GM12872 (cell line): ENCODE data around the gene PLEKHG5.

Experiments
- TF ChIP-seq, protein P1 (sequence below): IDR thresholded peaks from 3 replicates; pipeline ENCODE4 v1.5.1; 2011; ENCODE audit warnings: low read depth, mild to moderate bottlenecking, low read length, moderate library complexity; ENCODE audit not compliant: insufficient read depth

PLEKHG5 gene

DNA sequence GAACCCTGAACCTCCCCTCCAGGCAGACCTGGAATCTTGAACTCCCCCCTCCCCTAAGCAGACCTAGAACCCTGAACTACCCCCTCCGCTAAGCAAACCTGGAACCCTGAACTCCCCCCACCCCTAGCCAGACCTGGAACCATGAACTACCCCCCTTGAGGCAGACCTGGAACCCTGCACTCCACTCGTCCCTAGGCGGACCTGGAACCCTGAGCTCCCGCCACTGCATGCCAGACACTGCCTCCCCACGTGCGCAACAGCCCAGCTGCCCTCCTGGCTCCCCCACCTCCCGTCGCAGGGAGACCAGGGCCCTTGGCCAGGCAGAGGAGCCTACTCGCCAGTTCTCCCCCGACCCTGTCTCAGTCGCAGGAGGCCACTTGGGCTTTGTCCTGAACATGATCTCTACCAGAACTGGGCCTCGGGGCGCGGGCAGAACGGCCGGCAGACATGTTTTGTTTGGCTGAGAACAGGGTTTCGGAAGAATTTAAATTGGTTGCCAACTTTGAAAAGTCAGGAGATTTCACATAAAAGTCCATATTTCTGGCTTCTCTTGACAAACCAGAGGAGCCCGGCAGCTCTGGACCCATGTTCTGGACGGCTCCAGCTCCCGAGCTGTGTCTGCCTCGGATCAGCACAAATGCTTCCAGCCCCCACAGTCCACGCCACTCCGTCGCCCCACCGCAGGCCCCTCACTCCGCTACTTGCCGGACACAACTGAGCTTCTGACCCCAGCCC lies 9.2 kb upstream of the PLEKHG5 start:
- TF ChIP-seq, protein P1, sequence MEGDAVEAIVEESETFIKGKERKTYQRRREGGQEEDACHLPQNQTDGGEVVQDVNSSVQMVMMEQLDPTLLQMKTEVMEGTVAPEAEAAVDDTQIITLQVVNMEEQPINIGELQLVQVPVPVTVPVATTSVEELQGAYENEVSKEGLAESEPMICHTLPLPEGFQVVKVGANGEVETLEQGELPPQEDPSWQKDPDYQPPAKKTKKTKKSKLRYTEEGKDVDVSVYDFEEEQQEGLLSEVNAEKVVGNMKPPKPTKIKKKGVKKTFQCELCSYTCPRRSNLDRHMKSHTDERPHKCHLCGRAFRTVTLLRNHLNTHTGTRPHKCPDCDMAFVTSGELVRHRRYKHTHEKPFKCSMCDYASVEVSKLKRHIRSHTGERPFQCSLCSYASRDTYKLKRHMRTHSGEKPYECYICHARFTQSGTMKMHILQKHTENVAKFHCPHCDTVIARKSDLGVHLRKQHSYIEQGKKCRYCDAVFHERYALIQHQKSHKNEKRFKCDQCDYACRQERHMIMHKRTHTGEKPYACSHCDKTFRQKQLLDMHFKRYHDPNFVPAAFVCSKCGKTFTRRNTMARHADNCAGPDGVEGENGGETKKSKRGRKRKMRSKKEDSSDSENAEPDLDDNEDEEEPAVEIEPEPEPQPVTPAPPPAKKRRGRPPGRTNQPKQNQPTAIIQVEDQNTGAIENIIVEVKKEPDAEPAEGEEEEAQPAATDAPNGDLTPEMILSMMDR, result no peak

DNA sequence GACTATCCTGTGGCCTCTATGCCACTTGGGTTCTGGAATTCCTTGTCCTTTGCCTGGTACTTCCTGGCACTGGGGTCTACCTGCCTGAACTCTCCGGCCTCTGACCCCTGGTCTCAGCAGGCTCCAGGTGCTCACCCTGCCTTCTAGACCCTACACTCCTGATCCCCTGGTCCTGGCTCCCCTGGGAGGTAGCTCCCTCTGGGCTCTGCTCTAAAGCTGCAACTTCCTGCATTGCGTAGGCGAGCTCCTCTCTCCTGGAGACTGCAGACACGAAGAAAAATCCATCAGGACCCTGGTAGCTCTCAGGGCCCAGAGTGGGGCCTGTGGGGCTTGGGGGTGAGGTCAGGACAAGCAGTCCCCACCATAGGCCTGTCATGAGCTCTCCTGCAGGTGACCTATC lies 7.8 kb upstream of the PLEKHG5 start:
- TF ChIP-seq, protein P1, result no peak

DNA sequence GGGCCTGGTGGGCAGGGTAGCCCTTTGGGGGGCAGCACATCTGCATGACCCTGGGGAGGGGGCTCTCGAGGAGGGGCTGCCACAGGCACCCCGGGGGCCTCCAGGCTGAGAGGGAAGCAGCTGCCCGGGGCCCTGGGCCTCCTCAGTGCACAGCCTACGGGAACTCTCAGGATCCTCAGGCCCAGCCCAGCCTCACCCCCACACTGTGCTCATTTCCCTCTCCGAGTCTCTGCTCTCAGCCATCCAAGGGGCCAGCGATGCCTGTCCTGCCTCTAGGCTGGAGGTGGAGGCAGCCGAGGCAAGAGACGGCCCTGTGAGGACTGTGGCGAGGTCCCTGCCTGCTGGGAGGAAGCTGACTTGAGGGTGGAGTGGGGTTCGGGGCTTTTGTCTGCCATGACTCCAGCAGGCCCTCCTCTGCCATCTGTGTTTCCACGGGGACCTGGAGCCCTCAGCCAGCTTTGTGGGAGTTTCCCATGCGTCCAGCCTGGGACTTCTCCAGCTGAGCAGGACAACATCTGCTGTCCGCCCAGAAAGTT lies 7.2 kb upstream of the PLEKHG5 start:
- TF ChIP-seq, protein P1, result no peak

DNA sequence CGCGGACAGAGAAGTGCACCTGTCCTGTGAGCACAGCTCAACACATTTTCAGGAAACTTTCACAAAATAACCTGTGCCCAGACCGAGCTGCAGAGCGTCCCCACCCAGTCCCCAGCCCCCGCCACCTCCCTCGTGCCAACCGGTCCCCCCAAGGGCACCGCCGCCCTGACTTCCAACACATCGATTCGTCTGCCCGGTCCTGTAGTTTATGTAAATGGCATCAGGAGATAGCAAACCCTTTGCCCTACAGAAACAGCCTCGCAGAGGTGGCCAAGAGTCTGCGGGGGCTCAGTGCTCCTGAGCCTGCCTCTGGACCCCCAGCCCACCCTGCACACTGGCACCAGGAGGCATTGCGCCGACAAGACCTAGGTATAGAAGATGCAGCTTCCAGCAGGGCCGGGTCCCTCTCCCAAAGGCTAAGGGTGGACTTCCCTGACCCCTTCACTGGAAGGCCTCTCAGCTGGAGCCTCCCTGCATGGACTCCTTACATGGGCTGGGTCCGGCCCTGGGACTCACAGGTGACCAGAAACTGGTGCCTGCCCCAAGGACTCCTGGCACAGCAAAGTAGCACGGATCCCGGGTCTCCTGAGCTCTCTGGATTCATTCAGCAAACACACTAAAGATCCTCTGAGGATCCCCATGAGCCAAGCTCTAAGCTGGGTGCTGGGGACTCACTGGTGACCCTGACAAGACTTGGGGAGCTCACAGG lies 6.6 kb upstream of the PLEKHG5 start:
- TF ChIP-seq, protein P1, result no peak

DNA sequence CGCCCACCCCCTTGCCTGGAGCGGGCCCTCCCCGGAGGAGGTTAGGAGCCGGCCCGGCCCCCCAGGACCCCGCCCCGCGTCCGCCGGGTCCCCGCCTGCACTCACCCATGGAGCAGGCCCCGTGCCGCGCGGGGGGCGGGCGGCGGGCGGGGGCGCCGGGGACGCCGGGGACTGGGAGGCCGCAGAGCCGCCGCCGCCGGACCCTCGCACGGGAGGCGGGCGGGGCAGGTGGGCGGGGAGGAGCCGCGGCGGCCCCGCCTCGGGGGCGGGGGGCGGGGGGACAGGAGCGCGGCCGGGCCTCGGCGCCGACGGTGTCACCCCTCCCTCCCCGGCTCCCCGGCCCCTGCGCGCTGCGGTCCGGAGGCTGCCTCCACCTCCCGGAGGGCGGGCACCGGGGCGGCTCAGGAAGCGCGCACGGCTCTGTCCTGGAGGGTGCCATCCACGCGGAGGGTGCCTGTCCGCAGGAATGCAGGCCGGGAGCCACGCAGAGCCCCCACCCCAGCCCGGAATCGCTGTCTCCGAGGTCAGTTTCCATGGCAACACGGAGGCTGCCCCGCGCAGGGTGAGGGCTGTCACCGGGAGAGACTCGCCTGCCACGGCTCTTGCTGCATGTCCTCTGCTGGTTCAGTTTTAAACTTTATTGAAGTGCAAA lies 5.9 kb upstream of the PLEKHG5 start:
- TF ChIP-seq, protein P1, result no peak

DNA sequence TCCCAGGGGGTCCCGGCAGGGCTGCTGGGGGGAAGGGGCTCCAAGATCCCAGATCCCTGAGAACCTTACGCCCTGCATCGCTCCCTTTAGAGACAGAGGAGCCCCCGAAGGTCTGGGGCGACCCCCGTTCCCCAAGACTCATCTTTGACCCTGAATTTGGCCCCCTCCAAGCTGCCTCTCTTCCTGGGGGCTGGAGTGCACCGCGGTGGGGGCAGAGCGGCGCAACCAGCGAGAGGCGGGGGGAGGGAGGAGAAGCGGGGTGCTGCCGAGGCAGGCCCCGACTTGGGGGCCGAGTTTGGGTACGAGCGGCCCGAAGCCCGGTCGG lies 5.4 kb upstream of the PLEKHG5 start:
- TF ChIP-seq, protein P1, result no peak

DNA sequence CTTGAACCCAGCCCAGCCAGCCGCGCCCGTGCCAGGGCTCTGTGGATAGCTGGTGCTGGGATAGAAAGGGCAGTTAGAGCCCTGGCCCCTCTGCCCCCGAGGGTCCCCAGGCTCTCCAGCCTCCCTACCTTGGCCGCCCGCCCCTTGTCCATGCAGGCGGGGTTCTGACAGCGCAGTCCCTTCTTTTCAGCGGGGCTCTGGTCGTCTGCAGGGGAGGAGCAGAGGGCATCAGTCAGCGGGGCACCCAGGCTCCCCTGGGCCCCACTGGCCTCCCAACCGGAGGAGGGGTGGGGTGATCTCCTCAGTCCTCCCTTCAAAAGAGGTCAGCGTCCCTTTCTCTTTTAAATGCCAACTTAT lies 4.9 kb upstream of the PLEKHG5 start:
- TF ChIP-seq, protein P1, result no peak
